H1 (cell line): ENCODE results near the gene BPIFB2. TPM values are rescaled to one million over a fixed set of nuclear protein-coding genes. Genes with fewer than 3 reads are reported as not detected.

ENCODE experiments used
- ASH2L ChIP-seq: fragments of 200-600, 300-600 bp; sonication (generic); IDR thresholded peaks from one replicate; pipeline ENCODE4 v1.7.1; 2017; ENCODE audit warnings: low read length
- CTBP2 ChIP-seq: IDR thresholded peaks from 2 replicates; pipeline ENCODE4 v1.7.0; 2011; ENCODE audit warnings: borderline replicate concordance, mild to moderate bottlenecking, moderate library complexity, mixed read lengths, low read length; ENCODE audit not compliant: insufficient read depth, insufficient read length
- GTF2F1 ChIP-seq: IDR thresholded peaks from 2 replicates; pipeline ENCODE4 v1.6.1; 2012; ENCODE audit warnings: low read depth, low read length, improper control_type of control experiment, borderline replicate concordance
- POLR2AphosphoS5 ChIP-seq: IDR thresholded peaks from 2 replicates; pipeline ENCODE4 v1.6.1; 2011; ENCODE audit warnings: low read depth, low read length
- RAD21 ChIP-seq, 2 experiments: IDR thresholded peaks in 1 of 2; conservative IDR thresholded peaks in 1 of 2; 2 replicates each; pipeline ENCODE4 v1.6.1; 2011; ENCODE audit warnings: low read depth in 2 of 2, low read length in 2 of 2, improper control_type of control experiment in 1 of 2, inconsistent platforms in 1 of 2, mild to moderate bottlenecking in 1 of 2, moderate library complexity in 1 of 2
- RBBP5 ChIP-seq: IDR thresholded peaks from 2 replicates; pipeline ENCODE4 v1.7.1; 2012; ENCODE audit warnings: low read depth, mild to moderate bottlenecking, inconsistent platforms, low read length, moderate library complexity, borderline replicate concordance
- SIX5 ChIP-seq: IDR thresholded peaks from 2 replicates; pipeline ENCODE4 v1.6.1; 2011; ENCODE audit warnings: mild to moderate bottlenecking, low read depth, low read length
- TCF12 ChIP-seq: IDR thresholded peaks from 2 replicates; pipeline ENCODE4 v1.6.1; 2011; ENCODE audit warnings: low read depth, mild to moderate bottlenecking, low read length
- TEAD4 ChIP-seq: IDR thresholded peaks from 2 replicates; pipeline ENCODE4 v1.6.1; 2012; ENCODE audit warnings: low read depth, low read length, inconsistent platforms, mixed read lengths
- polyA plus RNA-seq, 7 experiments: library from polyadenylated mRNA; depleted of rRNA in 3 of 7; stranded (reverse) in 5 of 7; unstranded in 2 of 7; fragments of >200 nt in 5 of 7; fragments of 200-250 nt in 2 of 7; gene quantifications; 1 replicate in 5 of 7; 2 replicates in 1 of 7; 4 replicates in 1 of 7; pipeline versions ENCODE4 v1.2.1 to v1.2.3, GENCODE V29; 2011 to 2013; ENCODE audit warnings: missing spikeins in 2 of 7, mixed read lengths in 2 of 7
- total RNA-seq: library from RNA; stranded (reverse); fragmentation: NEBNext Ultra II Directional; extraction: Animal tissue kit (Norgen Biotek cat#: 25700); gene quantifications from 2 replicates; pipeline ENCODE4 v1.2.1, GENCODE V29; 2021
- TF ChIP-seq, protein P1 (sequence below): fragments of 300-600 bp; sonication (generic); IDR thresholded peaks from 2 replicates; pipeline ENCODE4 v1.7.1; 2012; ENCODE audit warnings: low read length, moderate library complexity, mild to moderate bottlenecking, inconsistent platforms; ENCODE audit not compliant: insufficient replicate concordance
- TF ChIP-seq, protein P2 (sequence below): IDR thresholded peaks from 2 replicates; pipeline ENCODE4 v1.6.1; 2012; ENCODE audit warnings: inconsistent platforms

BPIFB2 gene
- total and polyA plus RNA-seq, 2 of the 8 experiments (the other 6 are each of a cell fraction or from before 2014, with no cell fraction given) = not detected

- TF ChIP-seq, protein P1, sequence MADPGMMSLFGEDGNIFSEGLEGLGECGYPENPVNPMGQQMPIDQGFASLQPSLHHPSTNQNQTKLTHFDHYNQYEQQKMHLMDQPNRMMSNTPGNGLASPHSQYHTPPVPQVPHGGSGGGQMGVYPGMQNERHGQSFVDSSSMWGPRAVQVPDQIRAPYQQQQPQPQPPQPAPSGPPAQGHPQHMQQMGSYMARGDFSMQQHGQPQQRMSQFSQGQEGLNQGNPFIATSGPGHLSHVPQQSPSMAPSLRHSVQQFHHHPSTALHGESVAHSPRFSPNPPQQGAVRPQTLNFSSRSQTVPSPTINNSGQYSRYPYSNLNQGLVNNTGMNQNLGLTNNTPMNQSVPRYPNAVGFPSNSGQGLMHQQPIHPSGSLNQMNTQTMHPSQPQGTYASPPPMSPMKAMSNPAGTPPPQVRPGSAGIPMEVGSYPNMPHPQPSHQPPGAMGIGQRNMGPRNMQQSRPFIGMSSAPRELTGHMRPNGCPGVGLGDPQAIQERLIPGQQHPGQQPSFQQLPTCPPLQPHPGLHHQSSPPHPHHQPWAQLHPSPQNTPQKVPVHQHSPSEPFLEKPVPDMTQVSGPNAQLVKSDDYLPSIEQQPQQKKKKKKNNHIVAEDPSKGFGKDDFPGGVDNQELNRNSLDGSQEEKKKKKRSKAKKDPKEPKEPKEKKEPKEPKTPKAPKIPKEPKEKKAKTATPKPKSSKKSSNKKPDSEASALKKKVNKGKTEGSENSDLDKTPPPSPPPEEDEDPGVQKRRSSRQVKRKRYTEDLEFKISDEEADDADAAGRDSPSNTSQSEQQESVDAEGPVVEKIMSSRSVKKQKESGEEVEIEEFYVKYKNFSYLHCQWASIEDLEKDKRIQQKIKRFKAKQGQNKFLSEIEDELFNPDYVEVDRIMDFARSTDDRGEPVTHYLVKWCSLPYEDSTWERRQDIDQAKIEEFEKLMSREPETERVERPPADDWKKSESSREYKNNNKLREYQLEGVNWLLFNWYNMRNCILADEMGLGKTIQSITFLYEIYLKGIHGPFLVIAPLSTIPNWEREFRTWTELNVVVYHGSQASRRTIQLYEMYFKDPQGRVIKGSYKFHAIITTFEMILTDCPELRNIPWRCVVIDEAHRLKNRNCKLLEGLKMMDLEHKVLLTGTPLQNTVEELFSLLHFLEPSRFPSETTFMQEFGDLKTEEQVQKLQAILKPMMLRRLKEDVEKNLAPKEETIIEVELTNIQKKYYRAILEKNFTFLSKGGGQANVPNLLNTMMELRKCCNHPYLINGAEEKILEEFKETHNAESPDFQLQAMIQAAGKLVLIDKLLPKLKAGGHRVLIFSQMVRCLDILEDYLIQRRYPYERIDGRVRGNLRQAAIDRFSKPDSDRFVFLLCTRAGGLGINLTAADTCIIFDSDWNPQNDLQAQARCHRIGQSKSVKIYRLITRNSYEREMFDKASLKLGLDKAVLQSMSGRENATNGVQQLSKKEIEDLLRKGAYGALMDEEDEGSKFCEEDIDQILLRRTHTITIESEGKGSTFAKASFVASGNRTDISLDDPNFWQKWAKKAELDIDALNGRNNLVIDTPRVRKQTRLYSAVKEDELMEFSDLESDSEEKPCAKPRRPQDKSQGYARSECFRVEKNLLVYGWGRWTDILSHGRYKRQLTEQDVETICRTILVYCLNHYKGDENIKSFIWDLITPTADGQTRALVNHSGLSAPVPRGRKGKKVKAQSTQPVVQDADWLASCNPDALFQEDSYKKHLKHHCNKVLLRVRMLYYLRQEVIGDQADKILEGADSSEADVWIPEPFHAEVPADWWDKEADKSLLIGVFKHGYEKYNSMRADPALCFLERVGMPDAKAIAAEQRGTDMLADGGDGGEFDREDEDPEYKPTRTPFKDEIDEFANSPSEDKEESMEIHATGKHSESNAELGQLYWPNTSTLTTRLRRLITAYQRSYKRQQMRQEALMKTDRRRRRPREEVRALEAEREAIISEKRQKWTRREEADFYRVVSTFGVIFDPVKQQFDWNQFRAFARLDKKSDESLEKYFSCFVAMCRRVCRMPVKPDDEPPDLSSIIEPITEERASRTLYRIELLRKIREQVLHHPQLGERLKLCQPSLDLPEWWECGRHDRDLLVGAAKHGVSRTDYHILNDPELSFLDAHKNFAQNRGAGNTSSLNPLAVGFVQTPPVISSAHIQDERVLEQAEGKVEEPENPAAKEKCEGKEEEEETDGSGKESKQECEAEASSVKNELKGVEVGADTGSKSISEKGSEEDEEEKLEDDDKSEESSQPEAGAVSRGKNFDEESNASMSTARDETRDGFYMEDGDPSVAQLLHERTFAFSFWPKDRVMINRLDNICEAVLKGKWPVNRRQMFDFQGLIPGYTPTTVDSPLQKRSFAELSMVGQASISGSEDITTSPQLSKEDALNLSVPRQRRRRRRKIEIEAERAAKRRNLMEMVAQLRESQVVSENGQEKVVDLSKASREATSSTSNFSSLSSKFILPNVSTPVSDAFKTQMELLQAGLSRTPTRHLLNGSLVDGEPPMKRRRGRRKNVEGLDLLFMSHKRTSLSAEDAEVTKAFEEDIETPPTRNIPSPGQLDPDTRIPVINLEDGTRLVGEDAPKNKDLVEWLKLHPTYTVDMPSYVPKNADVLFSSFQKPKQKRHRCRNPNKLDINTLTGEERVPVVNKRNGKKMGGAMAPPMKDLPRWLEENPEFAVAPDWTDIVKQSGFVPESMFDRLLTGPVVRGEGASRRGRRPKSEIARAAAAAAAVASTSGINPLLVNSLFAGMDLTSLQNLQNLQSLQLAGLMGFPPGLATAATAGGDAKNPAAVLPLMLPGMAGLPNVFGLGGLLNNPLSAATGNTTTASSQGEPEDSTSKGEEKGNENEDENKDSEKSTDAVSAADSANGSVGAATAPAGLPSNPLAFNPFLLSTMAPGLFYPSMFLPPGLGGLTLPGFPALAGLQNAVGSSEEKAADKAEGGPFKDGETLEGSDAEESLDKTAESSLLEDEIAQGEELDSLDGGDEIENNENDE = no peak
- no peak for TF ChIP-seq POLR2AphosphoS5
- TF ChIP-seq GTF2F1 = no peak
- TF ChIP-seq ASH2L = no peak
- TF ChIP-seq CTBP2 = no peak
- no peak for TF ChIP-seq TCF12
- no peak for TF ChIP-seq RBBP5
- TF ChIP-seq TEAD4 = no peak
- no peak for TF ChIP-seq SIX5
- no peak for TF ChIP-seq RAD21 (IDR thresholded peaks at IDR 0.05 in 1 of 2, conservative IDR thresholded peaks at IDR 0.05 in 1 of 2; ENCODE audit: low read depth in 2 of 2, low read length in 2 of 2)
- TF ChIP-seq, protein P2, sequence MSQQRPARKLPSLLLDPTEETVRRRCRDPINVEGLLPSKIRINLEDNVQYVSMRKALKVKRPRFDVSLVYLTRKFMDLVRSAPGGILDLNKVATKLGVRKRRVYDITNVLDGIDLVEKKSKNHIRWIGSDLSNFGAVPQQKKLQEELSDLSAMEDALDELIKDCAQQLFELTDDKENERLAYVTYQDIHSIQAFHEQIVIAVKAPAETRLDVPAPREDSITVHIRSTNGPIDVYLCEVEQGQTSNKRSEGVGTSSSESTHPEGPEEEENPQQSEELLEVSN = no peak
Observed at GRCh38 chr20:33017542-33017941, 10.0 kb downstream of the BPIFB2 start (continued).
